ENCODE measurements around the gene AXIN1.
"Not testable (repeated sequence)": the region's sequence is repeated elsewhere in the genome, so short reads cannot be mapped to it uniquely, and the experiment has no call there.

AXIN1 gene

GRCh38 chr16:368388-369158 lies 16.1 kb upstream of the AXIN1 start:
- H3K4me3 ChIP-seq (ENCODE audit: control insufficient read depth, low read depth, low read length), result no peak overlapping the region
- no peak for DNase-seq (ENCODE audit: low read depth)
- no peak for TF ChIP-seq CTCF (conservative IDR thresholded peaks at IDR 0.05; ENCODE audit: control insufficient read depth, insufficient read depth, low read depth, low read length)

- DNase-seq (ENCODE audit: low read depth), result no peak
- H3K4me3 ChIP-seq (ENCODE audit: control insufficient read depth, low read depth, low read length), result no peak overlapping the region
- no peak for TF ChIP-seq CTCF (conservative IDR thresholded peaks at IDR 0.05; ENCODE audit: control insufficient read depth, insufficient read depth, low read depth, low read length)
These were observed 14.9 kb upstream of the AXIN1 start for GRCh38 chr16:367333-367903.

GRCh38 chr16:366476-366875 lies 14.0 kb upstream of the AXIN1 start:
- TF ChIP-seq CTCF (conservative IDR thresholded peaks at IDR 0.05; ENCODE audit: control insufficient read depth, insufficient read depth, low read depth, low read length), result no peak
- DNase-seq (ENCODE audit: low read depth), result no peak
- no peak overlapping the region for H3K4me3 ChIP-seq (ENCODE audit: control insufficient read depth, low read depth, low read length)

- H3K4me3 ChIP-seq (ENCODE audit: control insufficient read depth, low read depth, low read length), result no peak overlapping the region
- TF ChIP-seq CTCF (conservative IDR thresholded peaks at IDR 0.05; ENCODE audit: control insufficient read depth, insufficient read depth, low read depth, low read length), result no peak
- DNase-seq (ENCODE audit: low read depth), result no peak
These were observed 12.3 kb upstream of the AXIN1 start for GRCh38 chr16:364595-365491.

GRCh38 chr16:363766-364490 lies 11.4 kb upstream of the AXIN1 start:
- TF ChIP-seq CTCF (conservative IDR thresholded peaks at IDR 0.05; ENCODE audit: control insufficient read depth, insufficient read depth, low read depth, low read length), result no peak
- DNase-seq (ENCODE audit: low read depth), result no peak
- no peak overlapping the region for H3K4me3 ChIP-seq (ENCODE audit: control insufficient read depth, low read depth, low read length)

GRCh38 chr16:363110-363765 lies 10.7 kb upstream of the AXIN1 start:
- DNase-seq (ENCODE audit: low read depth), result no peak
- no peak overlapping the region for H3K4me3 ChIP-seq (ENCODE audit: control insufficient read depth, low read depth, low read length)
- TF ChIP-seq CTCF (conservative IDR thresholded peaks at IDR 0.05; ENCODE audit: control insufficient read depth, insufficient read depth, low read depth, low read length), result no peak

- H3K4me3 ChIP-seq (ENCODE audit: control insufficient read depth, low read depth, low read length); DNase-seq (ENCODE audit: low read depth): not testable (repeated sequence)
These were observed 10.1 kb upstream of the AXIN1 start for GRCh38 chr16:362702-362999.

Data from fibroblast of mammary gland (primary cell).